ENCODE results near the gene PIWIL4. TPM values are rescaled to one million over a fixed set of nuclear protein-coding genes. Genes with fewer than 3 reads are reported as not detected.
"Not testable (repeated sequence)": the region's sequence is repeated elsewhere in the genome, so short reads cannot be mapped to it uniquely, and the experiment has no call there.

The PIWIL4 gene
- total and polyA plus RNA-seq, 4 donors: 3.4 to 7.8 (median 4.4) TPM

DNA sequence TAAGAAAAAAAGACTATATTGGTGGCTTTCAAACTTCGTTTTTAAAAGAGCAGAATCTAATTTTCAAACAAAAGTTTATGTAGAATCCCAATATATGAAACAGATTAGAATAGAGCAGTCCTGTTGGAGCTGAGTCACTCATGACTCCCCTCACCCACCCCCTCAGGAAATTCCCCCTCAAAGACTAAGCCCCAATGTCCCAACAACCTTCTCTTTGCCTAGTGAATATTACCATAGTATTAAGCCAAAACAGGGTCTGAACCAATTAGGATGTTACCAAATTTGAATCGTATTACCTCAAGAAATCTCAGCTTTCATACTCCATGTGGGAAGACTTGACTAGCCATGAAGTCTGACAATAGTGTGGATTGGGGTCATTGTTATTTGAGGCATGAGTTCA, 7.8 kb upstream of the PIWIL4 start:
- WGBS (ENCODE audit: insufficient coverage): no CpG with 5 or more reads among the region's 2 CpGs
- Histone ChIP-seq H3K27ac (ENCODE audit: low read depth, low read length) (no peak overlapping the region), H3K27me3 (ENCODE audit: control insufficient read depth, insufficient read depth, low read length) (no peaks in the 10 kb centered on the region), H3K36me3 (ENCODE audit: control insufficient read depth, insufficient read depth, low read length) (no peaks in the 10 kb centered on the region), H3K9me3 (ENCODE audit: control insufficient read depth, insufficient read depth, low read length) (no peaks in the 10 kb centered on the region), H3K4me1 (ENCODE audit: control insufficient read depth, insufficient read depth, low read length) (no peaks in the 10 kb centered on the region), H3K4me3 (ENCODE audit: low read depth, low read length) (no peak overlapping the region)
- DNase-seq (ENCODE audit: low read depth in 4 of 6, low spot score in 6 of 6): no peak

DNA sequence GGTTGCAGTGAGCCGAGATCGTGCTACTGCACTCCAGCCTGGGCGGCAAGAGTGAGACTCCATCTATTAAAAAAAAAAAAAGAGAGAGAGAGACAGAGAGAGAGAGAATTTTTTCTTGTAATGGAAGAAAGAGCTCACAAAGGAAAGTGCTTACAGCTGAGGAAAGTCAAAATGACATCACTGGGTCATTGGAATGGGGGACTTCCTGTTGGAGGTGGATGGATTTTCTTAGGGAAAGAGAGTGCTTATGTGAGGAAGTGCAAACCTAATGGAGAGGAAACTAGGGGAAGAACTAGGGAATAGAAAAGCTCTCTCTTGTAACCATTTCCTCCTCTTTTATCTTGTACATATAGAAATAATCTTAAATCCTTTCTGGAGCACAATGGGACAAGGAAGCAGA, 6.3 kb upstream of the PIWIL4 start:
- 100% methylated on average over 1 of the region's 3 CpGs for WGBS (ENCODE audit: insufficient coverage)
- no peak overlapping the region for H3K4me3 ChIP-seq (ENCODE audit: low read depth, low read length)
- H3K27me3 ChIP-seq (ENCODE audit: control insufficient read depth, insufficient read depth, low read length): no peaks in the 10 kb centered on the region
- no peaks in the 10 kb centered on the region for H3K36me3 ChIP-seq (ENCODE audit: control insufficient read depth, insufficient read depth, low read length)
- H3K27ac ChIP-seq (ENCODE audit: low read depth, low read length): no peak overlapping the region
- DNase-seq (ENCODE audit: low read depth in 4 of 6, low spot score in 6 of 6): no peak
- H3K4me1 ChIP-seq (ENCODE audit: control insufficient read depth, insufficient read depth, low read length): no peaks in the 10 kb centered on the region
- H3K9me3 ChIP-seq (ENCODE audit: control insufficient read depth, insufficient read depth, low read length): no peaks in the 10 kb centered on the region

DNA sequence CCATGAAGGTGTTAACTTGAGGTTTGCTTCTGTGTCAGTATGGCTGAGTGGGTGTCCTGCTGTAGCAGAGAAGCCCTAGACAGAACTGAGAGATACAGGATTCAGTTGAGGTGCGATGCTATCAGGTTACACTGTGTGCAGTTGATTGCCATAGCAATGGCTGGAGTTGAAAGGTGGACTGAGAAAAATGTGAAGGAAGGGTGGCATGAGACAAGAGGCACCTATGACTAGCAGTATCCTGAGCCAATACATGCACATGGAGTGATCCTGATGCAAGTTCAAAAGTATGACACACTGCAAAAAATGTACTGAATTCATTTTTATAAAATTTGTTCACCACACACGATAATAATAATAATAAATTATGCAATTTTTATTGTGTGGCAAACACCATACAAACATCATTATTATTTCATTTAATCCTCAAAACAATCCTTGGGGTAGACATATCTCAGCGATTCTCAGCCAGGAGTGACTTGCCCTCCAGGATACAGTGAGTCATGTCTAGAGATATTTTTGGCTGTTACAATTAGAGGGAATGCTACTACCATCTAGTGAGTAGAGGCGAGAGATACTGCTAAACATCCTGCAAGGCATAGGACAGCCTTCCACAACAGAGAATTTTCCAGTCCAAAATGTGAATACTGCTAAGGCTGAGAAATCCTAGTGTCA, 3.9 kb upstream of the PIWIL4 start:
- Histone ChIP-seq H3K9me3 (ENCODE audit: control insufficient read depth, insufficient read depth, low read length) (no peaks in the 10 kb centered on the region), H3K4me1 (ENCODE audit: control insufficient read depth, insufficient read depth, low read length) (no peaks in the 10 kb centered on the region), H3K27ac (ENCODE audit: low read depth, low read length) (no peak overlapping the region), H3K4me3 (ENCODE audit: low read depth, low read length) (no peak overlapping the region), H3K27me3 (ENCODE audit: control insufficient read depth, insufficient read depth, low read length) (no peaks in the 10 kb centered on the region), H3K36me3 (ENCODE audit: control insufficient read depth, insufficient read depth, low read length) (no peaks in the 10 kb centered on the region)
- no peak for DNase-seq (ENCODE audit: low read depth in 4 of 6, low spot score in 6 of 6)
- WGBS (ENCODE audit: insufficient coverage): 92% methylated on average over 1 of the region's 4 CpGs

- no peak overlapping the region for H3K4me3 ChIP-seq (ENCODE audit: low read depth, low read length)
- H3K9me3 ChIP-seq (ENCODE audit: control insufficient read depth, insufficient read depth, low read length): no peaks in the 10 kb centered on the region
- no peak overlapping the region for H3K27ac ChIP-seq (ENCODE audit: low read depth, low read length)
- no peak for DNase-seq (ENCODE audit: low read depth in 4 of 6, low spot score in 6 of 6)
- 88% methylated on average over 3 of the region's 8 CpGs for WGBS (ENCODE audit: insufficient coverage)
- no peaks in the 10 kb centered on the region for H3K27me3 ChIP-seq (ENCODE audit: control insufficient read depth, insufficient read depth, low read length)
- H3K36me3 ChIP-seq (ENCODE audit: control insufficient read depth, insufficient read depth, low read length): no peaks in the 10 kb centered on the region
- H3K4me1 ChIP-seq (ENCODE audit: control insufficient read depth, insufficient read depth, low read length): no peaks in the 10 kb centered on the region
These were observed 3.2 kb upstream of the PIWIL4 start for GRCh38 chr11:94563848-94564467.

GRCh38 chr11:94568200-94568599, 1.0 kb downstream of the PIWIL4 start:
- Histone ChIP-seq H3K4me3 (ENCODE audit: low read depth, low read length) (no peak overlapping the region), H3K36me3 (ENCODE audit: control insufficient read depth, insufficient read depth, low read length) (no peaks in the 10 kb centered on the region), H3K27me3 (ENCODE audit: control insufficient read depth, insufficient read depth, low read length) (no peaks in the 10 kb centered on the region), H3K27ac (ENCODE audit: low read depth, low read length) (no peak overlapping the region), H3K9me3 (ENCODE audit: control insufficient read depth, insufficient read depth, low read length) (no peaks in the 10 kb centered on the region), H3K4me1 (ENCODE audit: control insufficient read depth, insufficient read depth, low read length) (no peaks in the 10 kb centered on the region)
- 84% methylated on average over 2 of the region's 5 CpGs for WGBS (ENCODE audit: insufficient coverage)
- no peak for DNase-seq (ENCODE audit: low read depth in 4 of 6, low spot score in 6 of 6)

DNA sequence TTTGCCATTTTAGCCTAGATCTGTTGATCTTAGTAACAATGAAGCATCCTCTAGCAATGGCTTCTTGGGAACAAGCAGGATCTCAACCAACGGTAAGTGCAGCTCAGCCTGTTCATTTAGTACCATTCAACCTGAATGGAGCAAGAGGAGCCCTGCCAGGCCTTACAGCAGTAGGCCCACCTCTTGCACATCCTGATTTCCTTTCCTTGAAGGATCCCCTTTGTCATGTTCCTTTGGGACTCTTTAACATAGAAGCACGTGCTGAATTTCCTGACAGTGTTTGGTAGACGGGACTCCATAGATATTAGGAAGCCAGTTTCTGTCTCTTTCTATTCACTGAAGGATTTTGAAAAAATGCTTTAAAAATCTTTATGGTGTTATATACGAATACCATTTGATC, 1.5 kb downstream of the PIWIL4 start:
- Histone ChIP-seq H3K27ac (ENCODE audit: low read depth, low read length) (no peak overlapping the region), H3K4me3 (ENCODE audit: low read depth, low read length) (no peak overlapping the region), H3K36me3 (ENCODE audit: control insufficient read depth, insufficient read depth, low read length) (no peaks in the 10 kb centered on the region), H3K9me3 (ENCODE audit: control insufficient read depth, insufficient read depth, low read length) (no peaks in the 10 kb centered on the region), H3K27me3 (ENCODE audit: control insufficient read depth, insufficient read depth, low read length) (no peaks in the 10 kb centered on the region), H3K4me1 (ENCODE audit: control insufficient read depth, insufficient read depth, low read length) (no peaks in the 10 kb centered on the region)
- WGBS (ENCODE audit: insufficient coverage): 100% methylated on average over 1 of the region's 4 CpGs
- no peak for DNase-seq (ENCODE audit: low read depth in 4 of 6, low spot score in 6 of 6)

- H3K4me1 ChIP-seq (ENCODE audit: control insufficient read depth, insufficient read depth, low read length); H3K36me3 ChIP-seq (ENCODE audit: control insufficient read depth, insufficient read depth, low read length); H3K27ac ChIP-seq (ENCODE audit: low read depth, low read length); H3K4me3 ChIP-seq (ENCODE audit: low read depth, low read length); DNase-seq (ENCODE audit: low read depth in 4 of 6, low spot score in 6 of 6); H3K27me3 ChIP-seq (ENCODE audit: control insufficient read depth, insufficient read depth, low read length); H3K9me3 ChIP-seq (ENCODE audit: control insufficient read depth, insufficient read depth, low read length): not testable (repeated sequence)
- no CpG with 5 or more reads among the region's 2 CpGs for WGBS (ENCODE audit: insufficient coverage)
These were observed 5.8 kb downstream of the PIWIL4 start for GRCh38 chr11:94572975-94573374.

DNA sequence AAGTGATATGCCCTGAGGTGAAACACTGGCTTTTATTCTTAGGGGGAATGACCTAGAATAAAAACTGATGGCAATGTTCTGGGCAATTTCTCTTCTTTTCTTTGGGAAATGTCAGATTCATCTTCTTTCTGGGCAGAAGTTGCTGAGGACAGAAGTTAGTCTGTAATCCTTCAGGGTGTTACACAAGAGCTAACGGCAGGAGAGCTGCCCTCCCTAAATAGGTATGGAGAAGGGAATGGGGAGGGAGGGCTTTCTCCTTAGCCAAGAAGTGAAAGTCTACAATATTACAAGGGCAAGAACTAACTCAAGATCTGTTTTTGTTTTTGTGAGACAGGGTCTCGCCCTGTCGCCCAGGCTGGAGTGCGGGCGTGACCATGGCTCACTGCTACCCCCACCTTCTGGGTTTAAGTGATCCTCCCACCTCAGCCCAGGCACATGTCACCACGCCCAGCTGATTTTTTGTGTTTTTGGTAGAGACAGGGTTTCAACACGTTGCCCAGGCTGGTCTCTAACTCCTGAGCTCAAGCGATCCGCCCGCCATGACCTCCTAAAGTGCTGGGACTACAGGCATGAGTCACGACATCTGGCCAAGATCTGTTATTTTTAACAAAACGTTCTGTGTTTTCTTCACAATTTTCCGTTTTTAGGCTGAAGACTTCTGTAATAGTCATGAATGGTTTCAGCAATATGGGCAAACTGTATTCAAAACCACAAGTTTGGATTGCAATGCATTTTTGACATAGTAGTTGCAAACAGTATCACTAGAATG, 7.2 kb downstream of the PIWIL4 start:
- Histone ChIP-seq H3K27ac (ENCODE audit: low read depth, low read length) (no peak overlapping the region), H3K27me3 (ENCODE audit: control insufficient read depth, insufficient read depth, low read length) (no peaks in the 10 kb centered on the region), H3K4me1 (ENCODE audit: control insufficient read depth, insufficient read depth, low read length) (no peaks in the 10 kb centered on the region), H3K4me3 (ENCODE audit: low read depth, low read length) (no peak overlapping the region), H3K36me3 (ENCODE audit: control insufficient read depth, insufficient read depth, low read length) (no peaks in the 10 kb centered on the region), H3K9me3 (ENCODE audit: control insufficient read depth, insufficient read depth, low read length) (no peaks in the 10 kb centered on the region)
- DNase-seq (ENCODE audit: low read depth in 4 of 6, low spot score in 6 of 6): no peak
- 92% methylated on average over 9 of the region's 13 CpGs for WGBS (ENCODE audit: insufficient coverage)

DNA sequence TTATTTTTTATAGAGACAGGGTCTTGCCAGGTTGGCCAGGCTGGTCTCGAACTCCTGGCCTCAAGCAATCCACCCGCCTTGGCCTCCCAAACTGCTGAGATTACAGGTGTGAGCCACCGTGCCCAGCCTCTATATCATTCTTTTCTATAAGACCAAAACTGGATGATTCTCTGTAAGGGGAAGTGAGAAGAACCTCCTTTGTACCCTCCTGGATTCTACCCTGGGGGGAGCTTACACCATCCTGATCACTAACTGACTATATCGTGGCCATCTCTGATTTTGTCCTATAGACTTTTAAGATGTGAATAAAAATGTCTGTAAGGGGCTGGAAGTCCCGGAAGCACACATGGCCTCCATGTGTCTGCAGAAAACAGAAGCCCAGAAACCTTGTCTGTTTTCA, 9.1 kb downstream of the PIWIL4 start:
- Histone ChIP-seq H3K4me3 (ENCODE audit: low read depth, low read length) (no peak overlapping the region), H3K36me3 (ENCODE audit: control insufficient read depth, insufficient read depth, low read length) (no peaks in the 10 kb centered on the region), H3K4me1 (ENCODE audit: control insufficient read depth, insufficient read depth, low read length) (no peaks in the 10 kb centered on the region), H3K9me3 (ENCODE audit: control insufficient read depth, insufficient read depth, low read length) (no peaks in the 10 kb centered on the region), H3K27ac (ENCODE audit: low read depth, low read length) (no peak overlapping the region), H3K27me3 (ENCODE audit: control insufficient read depth, insufficient read depth, low read length) (no peaks in the 10 kb centered on the region)
- WGBS (ENCODE audit: insufficient coverage): no CpG with 5 or more reads among the region's 5 CpGs
- DNase-seq (ENCODE audit: low read depth in 4 of 6, low spot score in 6 of 6): no peak

DNA sequence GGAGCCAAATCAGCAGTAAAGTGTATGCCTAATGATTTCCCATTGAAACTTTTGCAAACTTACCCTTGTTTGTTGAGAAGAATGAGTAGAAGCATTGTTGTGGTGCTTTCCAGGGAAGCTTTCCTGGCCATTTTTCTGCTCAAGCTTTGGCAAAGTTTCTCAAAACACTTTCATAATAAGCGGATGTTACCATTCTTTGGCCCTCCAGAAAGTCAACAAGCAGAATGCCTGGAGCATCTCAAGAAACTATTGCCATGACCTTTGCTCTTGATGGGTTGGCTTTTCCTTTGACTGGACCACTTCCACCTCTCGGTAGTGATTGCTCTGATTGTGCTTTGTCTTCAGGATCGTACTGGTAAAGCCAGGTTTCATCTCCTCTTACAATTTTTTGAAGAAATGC, 10.7 kb downstream of the PIWIL4 start:
- Histone ChIP-seq H3K27ac (ENCODE audit: low read depth, low read length) (no peak overlapping the region), H3K4me3 (ENCODE audit: low read depth, low read length) (no peak overlapping the region), H3K36me3 (ENCODE audit: control insufficient read depth, insufficient read depth, low read length) (no peaks in the 10 kb centered on the region), H3K4me1 (ENCODE audit: control insufficient read depth, insufficient read depth, low read length) (no peaks in the 10 kb centered on the region), H3K9me3 (ENCODE audit: control insufficient read depth, insufficient read depth, low read length) (no peaks in the 10 kb centered on the region), H3K27me3 (ENCODE audit: control insufficient read depth, insufficient read depth, low read length) (no peaks in the 10 kb centered on the region)
- DNase-seq (ENCODE audit: low read depth in 4 of 6, low spot score in 6 of 6): no peak
- 86% methylated on average over 1 of the region's 3 CpGs for WGBS (ENCODE audit: insufficient coverage)
